Naive B cell (primary cell): Measurements from ENCODE around the gene PMEL. TPM values are rescaled to one million over a fixed set of nuclear protein-coding genes. Genes with fewer than 3 reads are reported as not detected.
A peak's percentile ranks its signal among the peaks of the same experiment; 100 is the strongest.

ENCODE experiments used
- ATAC-seq, 2 donors: fragments of 150-1000 bp; cut with Tn5 transposase; 2 replicates each; pipeline ENCODE4 v1.10.0; 2021; ENCODE audit warnings: low read depth in 2 of 2, mild to moderate bottlenecking in 2 of 2, moderate library complexity in 2 of 2
- DNase-seq: peaks from one replicate; pipeline ENCODE4 v3.0.0; 2022
- H3K27ac Mint-ChIP-seq, 6 donors: one replicate each; pipeline ENCODE4 v1.8.0; 2020 to 2022; ENCODE audit warnings: mild to moderate bottlenecking in 6 of 6, mixed read lengths in 6 of 6, moderate library complexity in 5 of 6, inconsistent platforms in 2 of 6
- H3K27me3 Mint-ChIP-seq, 3 donors: one replicate each; pipeline ENCODE4 v1.8.0; 2021 to 2022; ENCODE audit warnings: mixed read lengths in 3 of 3, mild to moderate bottlenecking in 1 of 3
- H3K36me3 Mint-ChIP-seq, 2 donors: one replicate each; pipeline ENCODE4 v1.8.0; 2020 to 2022; ENCODE audit warnings: mixed read lengths in 2 of 2, inconsistent platforms in 1 of 2, mild to moderate bottlenecking in 1 of 2
- H3K4me1 Mint-ChIP-seq, 3 donors: one replicate each; pipeline ENCODE4 v1.8.0; 2020 to 2022; ENCODE audit warnings: mixed read lengths in 3 of 3, inconsistent platforms in 1 of 3, mild to moderate bottlenecking in 1 of 3, moderate library complexity in 1 of 3
- H3K4me3 Mint-ChIP-seq, 8 donors: one replicate each; pipeline ENCODE4 v1.8.0; 2020 to 2022; ENCODE audit warnings: mild to moderate bottlenecking in 8 of 8, mixed read lengths in 8 of 8, moderate library complexity in 8 of 8, inconsistent platforms in 2 of 8
- H3K9me3 Mint-ChIP-seq, 7 donors: one replicate each; pipeline ENCODE4 v1.8.0; 2020 to 2022; ENCODE audit warnings: mixed read lengths in 7 of 7, mild to moderate bottlenecking in 5 of 7, inconsistent platforms in 2 of 7, moderate library complexity in 1 of 7
- polyA plus RNA-seq, 6 donors: library from polyadenylated mRNA; unstranded; fragments of 300-500 nt; fragmentation: Illumina TruSeq; gene quantifications; one replicate each; pipeline ENCODE4 v1.2.3, GENCODE V29; 2021; ENCODE audit warnings: low read depth in 6 of 6

Gene PMEL
- polyA plus RNA-seq, 6 donors from 2014 or later = 0.38 TPM; not detected in 5

DNA sequence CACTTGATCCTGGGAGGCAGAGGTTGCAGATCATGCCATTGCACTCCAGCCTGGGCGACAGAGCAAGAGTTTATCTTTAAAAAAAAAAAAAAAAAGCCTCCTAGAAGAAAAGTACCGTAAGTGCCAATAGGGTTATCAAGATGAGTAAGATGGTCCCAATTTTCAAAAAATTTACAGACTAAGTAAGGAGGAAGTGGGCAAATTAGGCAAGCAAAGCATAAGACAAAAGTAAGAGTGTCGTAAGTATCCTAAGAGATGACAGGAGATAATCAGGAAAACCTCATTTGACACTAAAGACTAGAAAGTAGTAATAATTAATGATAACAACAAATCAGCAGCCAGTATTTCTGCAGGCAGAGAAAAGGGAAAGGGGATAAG, 50.4 kb downstream of the PMEL start:
- no peak for ATAC-seq
- H3K4me3 Mint-ChIP-seq = no peak overlapping the region

DNA sequence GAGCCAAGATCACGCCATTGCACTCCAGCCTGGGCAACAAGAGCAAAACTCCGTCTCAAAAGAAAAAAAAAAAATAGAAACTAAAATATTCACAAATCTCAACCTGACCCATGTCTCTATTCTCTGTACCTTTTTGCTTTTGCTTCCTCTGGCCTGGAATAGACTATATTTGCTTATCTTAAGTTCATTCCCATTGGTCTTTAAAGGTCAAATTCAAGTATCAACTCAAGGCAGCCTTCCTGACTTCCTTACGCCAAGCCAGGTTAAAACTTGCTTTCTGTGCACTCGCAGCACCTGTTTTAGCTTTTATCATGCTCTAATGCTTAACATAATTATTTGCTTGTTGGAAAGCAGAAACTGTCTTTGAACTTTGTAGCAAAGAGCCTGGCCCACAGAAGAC, 52.9 kb downstream of the PMEL start:
- DNase-seq (no peak), ATAC-seq (no peak)
- H3K27ac Mint-ChIP-seq = peak overlapping the region in 3 of 6 donors; percentile 29 to 88 (median 47)
- H3K27me3 Mint-ChIP-seq = no peaks in the 10 kb centered on the region
- H3K9me3 Mint-ChIP-seq = no peaks in the 10 kb centered on the region
- H3K4me3 Mint-ChIP-seq = no peak overlapping the region
- peaks cover 13 to 35% (median 28%) of the 10 kb centered on the region in 3 donors for H3K4me1 Mint-ChIP-seq
- peaks cover 5 to 17% of the 10 kb centered on the region in 2 donors for H3K36me3 Mint-ChIP-seq

More for the DNA sequence above, 50.4 kb downstream of the PMEL start:
- H3K9me3 Mint-ChIP-seq = no peaks in the 10 kb centered on the region
- H3K27ac Mint-ChIP-seq = peak overlapping the region in 3 of 6 donors; percentile 16 to 63 (median 62)
- DNase-seq = no peak
- no peaks in the 10 kb centered on the region for H3K27me3 Mint-ChIP-seq
- peaks cover 16 to 23% (median 22%) of the 10 kb centered on the region in 3 donors for H3K4me1 Mint-ChIP-seq
- peaks cover 5 to 17% of the 10 kb centered on the region in 2 donors for H3K36me3 Mint-ChIP-seq

DNA sequence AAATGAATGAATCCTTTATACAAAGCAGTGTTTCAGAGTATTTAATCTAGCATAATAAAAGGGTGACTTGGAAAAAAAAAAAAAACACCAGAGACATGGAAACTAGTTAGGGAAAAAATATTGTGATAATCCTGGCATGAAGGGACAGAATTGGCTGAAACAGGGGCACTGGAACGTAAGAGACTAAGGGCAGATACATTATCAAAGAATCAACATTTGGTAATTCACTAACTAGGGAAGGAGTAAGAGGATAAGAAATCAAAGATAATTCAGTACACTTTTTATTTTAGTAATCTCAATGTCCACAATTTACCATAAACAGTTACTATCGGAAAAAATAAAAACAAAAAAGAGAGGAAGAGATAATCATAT, 56.3 kb downstream of the PMEL start:
- DNase-seq (no peak), ATAC-seq (no peak)
- Mint-ChIP-seq H3K36me3 (peaks cover 2 to 13% of the 10 kb centered on the region in 2 donors), H3K4me1 (peaks cover 2 to 21% (median 19%) of the 10 kb centered on the region in 3 donors), H3K27me3 (no peaks in the 10 kb centered on the region), H3K9me3 (no peaks in the 10 kb centered on the region), H3K27ac (peak overlapping the region in 2 of 6 donors; percentile 0 to 90), H3K4me3 (no peak overlapping the region)

DNA sequence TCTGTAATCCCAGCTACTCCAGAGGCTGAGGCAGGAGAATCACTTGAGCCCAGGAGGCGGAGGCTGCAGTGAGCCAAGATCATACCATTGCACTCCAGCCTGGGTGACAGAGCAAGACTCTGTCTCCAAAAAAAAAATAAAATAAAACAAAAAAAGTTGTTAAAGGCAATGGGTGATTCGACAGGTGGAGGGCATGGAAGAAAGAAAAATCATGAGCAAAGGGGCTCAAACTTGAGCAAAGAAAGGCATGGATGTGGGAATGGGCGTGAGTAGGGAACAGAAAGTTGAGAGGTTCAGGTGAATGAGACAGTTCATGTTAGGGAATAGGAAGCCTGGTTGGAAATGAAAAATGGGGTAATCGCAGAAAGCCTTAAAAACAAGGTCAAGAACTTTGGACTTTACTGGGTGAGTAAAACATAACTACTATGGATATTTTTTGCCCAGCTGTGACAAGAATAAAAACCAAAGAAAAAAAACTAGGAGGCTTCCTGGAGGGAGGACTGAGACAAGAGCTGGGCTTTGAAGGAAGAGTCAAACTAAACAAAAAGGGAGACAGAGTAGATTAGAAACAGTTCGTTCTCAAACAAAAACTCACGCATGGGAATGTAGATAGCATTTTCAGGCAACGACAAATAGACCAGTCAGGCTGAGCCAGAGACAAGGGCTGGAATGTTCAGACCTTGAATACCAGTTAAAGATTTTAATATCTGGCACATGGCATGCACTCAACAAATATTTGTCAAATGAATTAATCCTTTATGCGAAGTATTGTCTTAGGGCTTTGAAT, 56.9 kb downstream of the PMEL start:
- Mint-ChIP-seq H3K36me3 (peaks cover 0 to 9% of the 10 kb centered on the region in 2 donors), H3K4me1 (peaks cover 0 to 19% (median 13%) of the 10 kb centered on the region in 3 donors), H3K27me3 (no peaks in the 10 kb centered on the region), H3K4me3 (no peak overlapping the region), H3K9me3 (no peaks in the 10 kb centered on the region), H3K27ac (peak overlapping the region in 4 of 6 donors; percentile 15 to 95 (median 68))
- no peak for DNase-seq
- no peak for ATAC-seq

DNA sequence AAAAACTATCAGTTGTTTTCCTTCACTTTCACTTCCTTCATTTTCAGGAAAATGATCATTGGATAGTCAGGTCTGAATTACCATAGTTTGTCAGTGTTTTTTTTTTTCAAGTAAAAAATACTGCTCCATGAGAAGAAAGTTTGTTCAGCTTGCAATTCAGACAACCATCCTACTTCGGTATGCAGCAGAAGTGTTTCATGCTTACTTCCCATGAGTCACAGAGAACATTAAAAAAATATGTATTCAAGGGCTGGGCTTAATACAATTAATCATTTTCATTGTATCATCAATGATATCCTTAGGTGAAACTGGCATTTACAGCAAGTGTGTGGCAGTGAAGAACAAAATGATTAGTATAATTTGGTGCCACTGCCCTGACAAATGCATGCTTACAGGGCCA, 59.8 kb downstream of the PMEL start:
- Mint-ChIP-seq H3K9me3 (no peaks in the 10 kb centered on the region), H3K36me3 (peaks cover 0 to 13% of the 10 kb centered on the region in 2 donors), H3K4me1 (peaks cover 8 to 12% (median 8%) of the 10 kb centered on the region in 3 donors), H3K27ac (no peak overlapping the region), H3K27me3 (no peaks in the 10 kb centered on the region), H3K4me3 (no peak overlapping the region)
- DNase-seq (no peak), ATAC-seq (no peak)

Other genes with a start within 250 kb of the PMEL start
- 100 to 1,000 TPM; 152 to 259 (median 180) TPM for gene BLOC1S1, start 250.0 kb downstream of the PMEL start, polyA plus RNA-seq
- gene RDH5, start 245.6 kb downstream of the PMEL start, polyA plus RNA-seq = 1 to 10 TPM in 3 of 6 donors, under 1 TPM in 2, not detected in 1; 0.61 to 3.1 (median 1.3) TPM
- gene CD63, start 237.0 kb downstream of the PMEL start, polyA plus RNA-seq = 100 to 1,000 TPM; 115 to 150 (median 142) TPM
- gene GDF11, start 222.9 kb downstream of the PMEL start, polyA plus RNA-seq = 1 to 10 TPM in 3 of 6 donors, under 1 TPM in 3; 0.40 to 1.4 (median 0.83) TPM
- gene SARNP, start 148.3 kb downstream of the PMEL start, polyA plus RNA-seq = 100 to 1,000 TPM in 4 of 6 donors, 10 to 100 TPM in 2; 92.8 to 128 (median 106) TPM
- 100 to 1,000 TPM in 3 of 6 donors, 10 to 100 TPM in 3; 73.9 to 114 (median 98.1) TPM for gene ORMDL2, start 148.0 kb downstream of the PMEL start, polyA plus RNA-seq
- 10 to 100 TPM; 29.0 to 46.9 (median 37.4) TPM for gene DNAJC14, start 136.5 kb downstream of the PMEL start, polyA plus RNA-seq
- under 1 TPM in 1 of 6 donors, not detected in 5; 0.21 TPM for gene MMP19, start 123.1 kb downstream of the PMEL start, polyA plus RNA-seq
- 10 to 100 TPM; 60.7 to 88.1 (median 76.5) TPM for gene PYM1, start 38.1 kb downstream of the PMEL start, polyA plus RNA-seq
- gene DGKA, start 34.9 kb downstream of the PMEL start, polyA plus RNA-seq = 100 to 1,000 TPM in 1 of 6 donors, 10 to 100 TPM in 5; 64.0 to 119 (median 65.9) TPM
- 10 to 100 TPM in 5 of 6 donors, 1 to 10 TPM in 1; 10.0 to 18.6 (median 11.9) TPM for gene CDK2, start 788 bp upstream of the PMEL start, polyA plus RNA-seq
- gene RAB5B, start 8.0 kb upstream of the PMEL start, polyA plus RNA-seq = 10 to 100 TPM; 58.4 to 77.7 (median 68.8) TPM
- gene SUOX, start 31.2 kb upstream of the PMEL start, polyA plus RNA-seq = under 1 TPM in 4 of 6 donors, not detected in 2; 0.18 to 0.58 (median 0.31) TPM
- gene IKZF4, start 55.0 kb upstream of the PMEL start, polyA plus RNA-seq = under 1 TPM in 5 of 6 donors, not detected in 1; 0.14 to 0.32 (median 0.25) TPM
- 100 to 1,000 TPM; 199 to 764 (median 532) TPM for gene RPS26, start 75.9 kb upstream of the PMEL start, polyA plus RNA-seq
- gene ERBB3, start 114.1 kb upstream of the PMEL start, polyA plus RNA-seq = not detected
- gene PA2G4, start 138.5 kb upstream of the PMEL start, polyA plus RNA-seq = 100 to 1,000 TPM; 124 to 141 (median 132) TPM
- gene RPL41, start 150.6 kb upstream of the PMEL start, polyA plus RNA-seq = 1,000 to 10,000 TPM; 5,503 to 9,903 (median 8,851) TPM
- gene ZC3H10, start 152.2 kb upstream of the PMEL start, polyA plus RNA-seq = 1 to 10 TPM; 1.0 to 7.8 (median 3.4) TPM
- gene ESYT1, start 162.2 kb upstream of the PMEL start, polyA plus RNA-seq = 100 to 1,000 TPM; 145 to 293 (median 196) TPM
- 10 to 100 TPM; 14.2 to 35.1 (median 20.2) TPM for gene MYL6B, start 186.5 kb upstream of the PMEL start, polyA plus RNA-seq
- gene MYL6, start 192.3 kb upstream of the PMEL start, polyA plus RNA-seq = 1,000 to 10,000 TPM; 1,680 to 2,679 (median 1,914) TPM
- gene SMARCC2, start 223.4 kb upstream of the PMEL start, polyA plus RNA-seq = 100 to 1,000 TPM in 1 of 6 donors, 10 to 100 TPM in 5; 33.3 to 112 (median 64.8) TPM